ENCODE results near the gene COPS7B.

GRCh38 chr2:231786917-231787292 is 660 bp downstream of the COPS7B start:
- no peak for TF ChIP-seq ESRRA (CRISPR knock-in tag; IDR thresholded peaks at IDR 0.05; ENCODE audit: borderline replicate concordance)
- TF ChIP-seq ZNF512 (CRISPR knock-in tag; IDR thresholded peaks at IDR 0.05; ENCODE audit: borderline replicate concordance): no peak
- TF ChIP-seq, protein P1, sequence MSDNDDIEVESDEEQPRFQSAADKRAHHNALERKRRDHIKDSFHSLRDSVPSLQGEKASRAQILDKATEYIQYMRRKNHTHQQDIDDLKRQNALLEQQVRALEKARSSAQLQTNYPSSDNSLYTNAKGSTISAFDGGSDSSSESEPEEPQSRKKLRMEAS (CRISPR knock-in tag; IDR thresholded peaks at IDR 0.05): no peak
- TF ChIP-seq SMAD3 (CRISPR knock-in tag; IDR thresholded peaks at IDR 0.05; ENCODE audit: borderline replicate concordance): no peak
- no peak for TF ChIP-seq ZNF671 (CRISPR knock-in tag; IDR thresholded peaks at IDR 0.05)

All from WTC11 (cell line).